Neutrophil (primary cell): Measurements from ENCODE around the gene CACNA2D1.

ENCODE experiments used
- H3K27ac ChIP-seq: fragments of 200-600 bp; sonication (generic); 2 replicates; pipeline ENCODE4 v1.5.1; 2016; ENCODE audit warnings: mild to moderate bottlenecking, moderate library complexity
- H3K27me3 ChIP-seq: fragments of 200-600 bp; sonication (generic); 2 replicates; pipeline ENCODE4 v1.6.0; 2016; ENCODE audit warnings: mild to moderate bottlenecking
- H3K36me3 ChIP-seq: fragments of 200-600 bp; sonication (generic); 2 replicates; pipeline ENCODE4 v1.5.1; 2017
- H3K4me1 ChIP-seq, 2 experiments: fragments of 200-600 bp in 1 of 2; sonication (generic) in 1 of 2; 1 replicate in 1 of 2; 2 replicates in 1 of 2; pipeline versions ENCODE4 v1.5.1 to v1.6.1; 2013 to 2016; ENCODE audit warnings: low read depth in 1 of 2, low read length in 1 of 2, mild to moderate bottlenecking in 1 of 2, moderate library complexity in 1 of 2; ENCODE audit not compliant: control insufficient read depth in 1 of 2, insufficient read depth in 1 of 2
- H3K4me3 ChIP-seq, 2 experiments: fragments of 200-600 bp in 1 of 2; sonication (generic) in 1 of 2; 1 replicate in 1 of 2; 2 replicates in 1 of 2; pipeline ENCODE4 v1.5.1; 2013 to 2016; ENCODE audit warnings: low read depth in 1 of 2, low read length in 1 of 2, mild to moderate bottlenecking in 1 of 2, moderate library complexity in 1 of 2
- H3K9me3 ChIP-seq: fragments of 200-600 bp; sonication (generic); 2 replicates; pipeline ENCODE4 v1.5.1; 2016
- CTCF ChIP-seq: fragments of 200-600 bp; sonication (generic); IDR thresholded peaks from 2 replicates; pipeline ENCODE4 v1.5.1; 2016; ENCODE audit warnings: antibody characterized with exemption

CACNA2D1 gene

GRCh38 chr7:82382276-82382675 lies 61.3 kb downstream of the CACNA2D1 start:
- H3K27ac ChIP-seq: no peak overlapping the region
- H3K27me3 ChIP-seq: no peaks in the 10 kb centered on the region
- TF ChIP-seq CTCF: no peak

GRCh38 chr7:82376739-82377138 lies 66.8 kb downstream of the CACNA2D1 start:
- TF ChIP-seq CTCF: no peak
- H3K4me3 ChIP-seq: no peak overlapping the region
- H3K9me3 ChIP-seq: no peaks in the 10 kb centered on the region
- no peaks in the 10 kb centered on the region for H3K4me1 ChIP-seq
- H3K27me3 ChIP-seq: no peaks in the 10 kb centered on the region
- H3K36me3 ChIP-seq: no peaks in the 10 kb centered on the region
- no peak overlapping the region for H3K27ac ChIP-seq

More at GRCh38 chr7:82382276-82382675, 61.3 kb downstream of the CACNA2D1 start:
- Histone ChIP-seq H3K36me3 (no peaks in the 10 kb centered on the region), H3K9me3 (no peaks in the 10 kb centered on the region), H3K4me3 (no peak overlapping the region), H3K4me1 (no peaks in the 10 kb centered on the region)

GRCh38 chr7:82375713-82376112 lies 67.9 kb downstream of the CACNA2D1 start:
- H3K4me1 ChIP-seq: no peaks in the 10 kb centered on the region
- no peaks in the 10 kb centered on the region for H3K36me3 ChIP-seq

GRCh38 chr7:82375129-82375528 lies 68.4 kb downstream of the CACNA2D1 start:
- H3K4me1 ChIP-seq: no peaks in the 10 kb centered on the region
- no peak overlapping the region for H3K4me3 ChIP-seq
- no peaks in the 10 kb centered on the region for H3K36me3 ChIP-seq
- no peak overlapping the region for H3K27ac ChIP-seq
- no peaks in the 10 kb centered on the region for H3K27me3 ChIP-seq
- TF ChIP-seq CTCF: no peak
- no peaks in the 10 kb centered on the region for H3K9me3 ChIP-seq

More at GRCh38 chr7:82375713-82376112, 67.9 kb downstream of the CACNA2D1 start:
- Histone ChIP-seq H3K27ac (no peak overlapping the region), H3K4me3 (no peak overlapping the region), H3K9me3 (no peaks in the 10 kb centered on the region), H3K27me3 (no peaks in the 10 kb centered on the region)
- TF ChIP-seq CTCF: no peak

GRCh38 chr7:82373926-82374635 lies 69.5 kb downstream of the CACNA2D1 start:
- no peak overlapping the region for H3K4me3 ChIP-seq
- H3K36me3 ChIP-seq: no peaks in the 10 kb centered on the region
- H3K27ac ChIP-seq: no peak overlapping the region
- H3K9me3 ChIP-seq: no peaks in the 10 kb centered on the region
- H3K4me1 ChIP-seq: no peaks in the 10 kb centered on the region
- TF ChIP-seq CTCF: no peak
- H3K27me3 ChIP-seq: no peaks in the 10 kb centered on the region
